GM23338 (cell line): ENCODE measurements around the gene CHRNB4. TPM values are rescaled to one million over a fixed set of nuclear protein-coding genes. Genes with fewer than 3 reads are reported as not detected.

ENCODE experiments used
- polyA plus RNA-seq: library from polyadenylated mRNA; unstranded; fragments of >200 nt; fragmentation: Nextera tagmentation; extraction: Ambion mirVana; gene quantifications from 2 replicates; pipeline ENCODE4 v1.2.1, GENCODE V29; 2016
- small RNA-seq: library from RNA; depleted of rRNA; stranded (forward); fragments of <200 nt; gene quantifications from one replicate; pipeline ENCODE3, GENCODE V24; 2014; ENCODE audit warnings: low replicate concordance
- total RNA-seq: library from RNA; depleted of rRNA; stranded (reverse); fragments of >200 nt; shearing (Covaris generic); gene quantifications from 2 replicates; pipeline ENCODE4 v1.2.3, GENCODE V29; 2014; rRNA removed

The CHRNB4 gene
- total and polyA plus RNA-seq, 2 experiments from 2014 or later, result 1.4 to 1.6 TPM

Small RNA genes lying within 50 kb of the gene (small RNA-seq; reads per million reads assigned to genes)
- not detected for gene AC067863.2

Other genes starting within 250 kb of the CHRNB4 start
- gene IREB2, start 203.0 kb downstream of the CHRNB4 start, total RNA-seq, result 68.4 and 78.2 TPM in 2 replicates
- gene IREB2, start 203.0 kb downstream of the CHRNB4 start, polyA plus RNA-seq, result 19.2 and 23.4 TPM in 2 replicates
- gene HYKK, start 133.6 kb downstream of the CHRNB4 start, total RNA-seq, result 5.0 and 5.5 TPM in 2 replicates
- gene HYKK, start 133.6 kb downstream of the CHRNB4 start, polyA plus RNA-seq, result 2.9 and 4.0 TPM in 2 replicates
- 301 and 322 TPM in 2 replicates for gene PSMA4, start 100.8 kb downstream of the CHRNB4 start, total RNA-seq
- gene PSMA4, start 100.8 kb downstream of the CHRNB4 start, polyA plus RNA-seq, result 466 and 552 TPM in 2 replicates
- gene CHRNA5, start 75.7 kb downstream of the CHRNB4 start, total RNA-seq, result 19.6 and 26.2 TPM in 2 replicates
- gene CHRNA5, start 75.7 kb downstream of the CHRNB4 start, polyA plus RNA-seq, result 23.3 and 29.3 TPM in 2 replicates
- gene CHRNA3, start 20.2 kb downstream of the CHRNB4 start, total RNA-seq, result 1.3 and 2.9 TPM in 2 replicates
- 2.3 and 3.5 TPM in 2 replicates for gene CHRNA3, start 20.2 kb downstream of the CHRNB4 start, polyA plus RNA-seq
- gene ADAMTS7, start 170.3 kb upstream of the CHRNB4 start, total RNA-seq, result 46.5 and 52.7 TPM in 2 replicates
- 11.2 and 11.6 TPM in 2 replicates for gene ADAMTS7, start 170.3 kb upstream of the CHRNB4 start, polyA plus RNA-seq
- gene MORF4L1, start 231.7 kb upstream of the CHRNB4 start, total RNA-seq, result 491 and 520 TPM in 2 replicates
- gene MORF4L1, start 231.7 kb upstream of the CHRNB4 start, polyA plus RNA-seq, result 571 and 611 TPM in 2 replicates